ENCODE measurements around the gene ZNF831. TPM values are rescaled to one million over a fixed set of nuclear protein-coding genes. Genes with fewer than 3 reads are reported as not detected.

Gene ZNF831
- total RNA-seq, 1 donor = 19.8 TPM

GRCh38 chr20:59221049-59221706 is 57.6 kb downstream of the ZNF831 start:
- H3K4me3 ChIP-seq (ENCODE audit: low read length) = no peak overlapping the region
- H3K9me3 ChIP-seq (ENCODE audit: low read depth, low read length) = no peaks in the 10 kb centered on the region
- H3K4me1 ChIP-seq (ENCODE audit: insufficient read depth, low read length) = peaks cover 15% of the 10 kb centered on the region
- peaks cover 17% of the 10 kb centered on the region for H3K27me3 ChIP-seq (ENCODE audit: insufficient read depth, low read length)

GRCh38 chr20:59221707-59222252 is 58.2 kb downstream of the ZNF831 start:
- no peaks in the 10 kb centered on the region for H3K9me3 ChIP-seq (ENCODE audit: low read depth, low read length)
- peaks cover 17% of the 10 kb centered on the region for H3K27me3 ChIP-seq (ENCODE audit: insufficient read depth, low read length)
- peaks cover 15% of the 10 kb centered on the region for H3K4me1 ChIP-seq (ENCODE audit: insufficient read depth, low read length)
- peak overlapping the region; percentile 30 for H3K4me3 ChIP-seq (ENCODE audit: low read length)

GRCh38 chr20:59222253-59223181 is 58.9 kb downstream of the ZNF831 start:
- H3K4me1 ChIP-seq (ENCODE audit: insufficient read depth, low read length) = peaks cover 15% of the 10 kb centered on the region
- H3K9me3 ChIP-seq (ENCODE audit: low read depth, low read length) = no peaks in the 10 kb centered on the region
- H3K4me3 ChIP-seq (ENCODE audit: low read length) = peak overlapping the region; percentile 30
- H3K27me3 ChIP-seq (ENCODE audit: insufficient read depth, low read length) = peaks cover 17% of the 10 kb centered on the region

- H3K4me3 ChIP-seq (ENCODE audit: low read length) = no peak overlapping the region
- peaks cover 17% of the 10 kb centered on the region for H3K27me3 ChIP-seq (ENCODE audit: insufficient read depth, low read length)
Observed at GRCh38 chr20:59223182-59223601, 59.6 kb downstream of the ZNF831 start.

GRCh38 chr20:59223750-59224149 is 60.1 kb downstream of the ZNF831 start:
- Histone ChIP-seq H3K4me1 (ENCODE audit: insufficient read depth, low read length) (peaks cover 15% of the 10 kb centered on the region), H3K27me3 (ENCODE audit: insufficient read depth, low read length) (peaks cover 17% of the 10 kb centered on the region), H3K4me3 (ENCODE audit: low read length) (no peak overlapping the region), H3K9me3 (ENCODE audit: low read depth, low read length) (no peaks in the 10 kb centered on the region)

More at GRCh38 chr20:59223182-59223601, 59.6 kb downstream of the ZNF831 start:
- Histone ChIP-seq H3K4me1 (ENCODE audit: insufficient read depth, low read length) (peaks cover 15% of the 10 kb centered on the region), H3K9me3 (ENCODE audit: low read depth, low read length) (no peaks in the 10 kb centered on the region)

GRCh38 chr20:59224236-59224635 is 60.6 kb downstream of the ZNF831 start:
- H3K4me1 ChIP-seq (ENCODE audit: insufficient read depth, low read length) = peaks cover 15% of the 10 kb centered on the region
- H3K27me3 ChIP-seq (ENCODE audit: insufficient read depth, low read length) = peaks cover 17% of the 10 kb centered on the region
- no peaks in the 10 kb centered on the region for H3K9me3 ChIP-seq (ENCODE audit: low read depth, low read length)
- H3K4me3 ChIP-seq (ENCODE audit: low read length) = no peak overlapping the region

- Histone ChIP-seq H3K27me3 (ENCODE audit: insufficient read depth, low read length) (no peaks in the 10 kb centered on the region), H3K4me3 (ENCODE audit: low read length) (no peak overlapping the region), H3K9me3 (ENCODE audit: low read depth, low read length) (no peaks in the 10 kb centered on the region), H3K4me1 (ENCODE audit: insufficient read depth, low read length) (no peaks in the 10 kb centered on the region)
Observed at GRCh38 chr20:59230385-59230784, 66.8 kb downstream of the ZNF831 start.

GRCh38 chr20:59231124-59231804 is 67.6 kb downstream of the ZNF831 start:
- Histone ChIP-seq H3K4me1 (ENCODE audit: insufficient read depth, low read length) (no peaks in the 10 kb centered on the region), H3K4me3 (ENCODE audit: low read length) (no peak overlapping the region), H3K27me3 (ENCODE audit: insufficient read depth, low read length) (no peaks in the 10 kb centered on the region), H3K9me3 (ENCODE audit: low read depth, low read length) (no peaks in the 10 kb centered on the region)

- H3K27me3 ChIP-seq (ENCODE audit: insufficient read depth, low read length) = no peaks in the 10 kb centered on the region
- H3K9me3 ChIP-seq (ENCODE audit: low read depth, low read length) = no peaks in the 10 kb centered on the region
- H3K4me3 ChIP-seq (ENCODE audit: low read length) = no peak overlapping the region
- H3K4me1 ChIP-seq (ENCODE audit: insufficient read depth, low read length) = no peaks in the 10 kb centered on the region
Observed at GRCh38 chr20:59232618-59233017, 69.0 kb downstream of the ZNF831 start.

- H3K9me3 ChIP-seq (ENCODE audit: low read depth, low read length) = no peaks in the 10 kb centered on the region
- no peak overlapping the region for H3K4me3 ChIP-seq (ENCODE audit: low read length)
- H3K27me3 ChIP-seq (ENCODE audit: insufficient read depth, low read length) = no peaks in the 10 kb centered on the region
- H3K4me1 ChIP-seq (ENCODE audit: insufficient read depth, low read length) = no peaks in the 10 kb centered on the region
Observed at GRCh38 chr20:59235226-59235625, 71.6 kb downstream of the ZNF831 start.

- Histone ChIP-seq H3K4me1 (ENCODE audit: insufficient read depth, low read length) (no peaks in the 10 kb centered on the region), H3K4me3 (ENCODE audit: low read length) (no peak overlapping the region), H3K27me3 (ENCODE audit: insufficient read depth, low read length) (no peaks in the 10 kb centered on the region), H3K9me3 (ENCODE audit: low read depth, low read length) (no peaks in the 10 kb centered on the region)
Observed at GRCh38 chr20:59240006-59240405, 76.4 kb downstream of the ZNF831 start.

GRCh38 chr20:59242714-59243626 is 79.3 kb downstream of the ZNF831 start:
- H3K9me3 ChIP-seq (ENCODE audit: low read depth, low read length) = no peaks in the 10 kb centered on the region

GRCh38 chr20:59246691-59247400 is 83.2 kb downstream of the ZNF831 start:
- Histone ChIP-seq H3K27me3 (ENCODE audit: insufficient read depth, low read length) (no peaks in the 10 kb centered on the region), H3K9me3 (ENCODE audit: low read depth, low read length) (no peaks in the 10 kb centered on the region), H3K4me1 (ENCODE audit: insufficient read depth, low read length) (no peaks in the 10 kb centered on the region), H3K4me3 (ENCODE audit: low read length) (no peak overlapping the region)

More at GRCh38 chr20:59242714-59243626, 79.3 kb downstream of the ZNF831 start:
- Histone ChIP-seq H3K4me1 (ENCODE audit: insufficient read depth, low read length) (no peaks in the 10 kb centered on the region), H3K4me3 (ENCODE audit: low read length) (no peak overlapping the region), H3K27me3 (ENCODE audit: insufficient read depth, low read length) (no peaks in the 10 kb centered on the region)
